Neuronal stem cell (in vitro differentiated cells): ENCODE measurements around the gene RASAL2.

Experiments used
- DNase-seq: peaks from one replicate; pipeline ENCODE4 v3.0.0-alpha.2; 2013; ENCODE audit warnings: low spot score
- H2AFZ ChIP-seq: one replicate; pipeline ENCODE4 v1.6.1; 2013; ENCODE audit warnings: mild to moderate bottlenecking, low read length, inconsistent platforms
- H2AK5ac ChIP-seq: 2 replicates; pipeline ENCODE4 v1.6.1; 2013; ENCODE audit warnings: low read depth, mild to moderate bottlenecking, inconsistent platforms, low read length, moderate library complexity, mixed read lengths
- H2BK120ac ChIP-seq: 2 replicates; pipeline ENCODE4 v1.6.1; 2013; ENCODE audit warnings: low read depth, mild to moderate bottlenecking, inconsistent platforms, low read length, moderate library complexity, mixed read lengths
- H2BK12ac ChIP-seq: one replicate; pipeline ENCODE4 v1.6.1; 2013; ENCODE audit warnings: low read length, inconsistent platforms
- H2BK15ac ChIP-seq: 2 replicates; pipeline ENCODE4 v1.6.1; 2013; ENCODE audit warnings: mild to moderate bottlenecking, low read length, inconsistent platforms, mixed read lengths
- H2BK5ac ChIP-seq: one replicate; pipeline ENCODE4 v1.6.1; 2013; ENCODE audit warnings: inconsistent platforms, mild to moderate bottlenecking, low read length, moderate library complexity
- H3K14ac ChIP-seq: one replicate; pipeline ENCODE4 v1.6.1; 2013; ENCODE audit warnings: low read length, inconsistent platforms
- H3K18ac ChIP-seq: 2 replicates; pipeline ENCODE4 v1.6.1; 2013; ENCODE audit warnings: low read length, inconsistent platforms
- H3K23ac ChIP-seq: 2 replicates; pipeline ENCODE4 v1.6.1; 2013; ENCODE audit warnings: low read depth, mild to moderate bottlenecking, mixed read lengths, low read length, inconsistent platforms; ENCODE audit not compliant: poor library complexity
- H3K27ac ChIP-seq: replicated peaks from 3 replicates; pipeline ENCODE4 v1.5.1; 2013; ENCODE audit warnings: low read length, inconsistent platforms
- H3K27me3 ChIP-seq, 3 experiments: 2 replicates each; pipeline ENCODE4 v1.6.1; 2013; ENCODE audit warnings: low read length in 3 of 3, mild to moderate bottlenecking in 2 of 3, inconsistent platforms in 1 of 3, low read depth in 1 of 3, mixed read lengths in 1 of 3, moderate library complexity in 1 of 3; ENCODE audit not compliant: control insufficient read depth in 3 of 3, insufficient read depth in 3 of 3
- H3K36me3 ChIP-seq, 2 donors: replicated peaks in 1 of 2; 2 replicates each; pipeline ENCODE4 v1.6.1; 2013; ENCODE audit warnings: low read length in 2 of 2; ENCODE audit not compliant: control insufficient read depth in 2 of 2, insufficient read depth in 2 of 2
- H3K4ac ChIP-seq: 2 replicates; pipeline ENCODE4 v1.6.1; 2013; ENCODE audit warnings: inconsistent platforms, mild to moderate bottlenecking, low read length, moderate library complexity
- H3K4me1 ChIP-seq, 2 donors: 1 replicate in 1 of 2; 2 replicates in 1 of 2; pipeline ENCODE4 v1.6.1; 2013; ENCODE audit warnings: low read length in 2 of 2, low read depth in 1 of 2; ENCODE audit not compliant: control insufficient read depth in 2 of 2, insufficient read depth in 1 of 2
- H3K4me2 ChIP-seq: one replicate; pipeline ENCODE4 v1.6.1; 2013; ENCODE audit warnings: mild to moderate bottlenecking, low read length, inconsistent platforms; ENCODE audit not compliant: insufficient read depth, poor library complexity, severe bottlenecking
- H3K4me3 ChIP-seq, 2 donors: 2 replicates each; pipeline ENCODE4 v1.5.1; 2013; ENCODE audit warnings: low read length in 2 of 2, mild to moderate bottlenecking in 2 of 2, inconsistent platforms in 1 of 2, moderate library complexity in 1 of 2
- H3K79me1 ChIP-seq: one replicate; pipeline ENCODE4 v1.6.1; 2013; ENCODE audit warnings: low read depth, mild to moderate bottlenecking, inconsistent platforms, low read length, moderate library complexity
- H3K9ac ChIP-seq: one replicate; pipeline ENCODE4 v1.6.1; 2013; ENCODE audit warnings: mild to moderate bottlenecking, low read depth, low read length, inconsistent platforms; ENCODE audit not compliant: poor library complexity
- H3K9me3 ChIP-seq, 2 donors: replicated peaks in 1 of 2; 2 replicates each; pipeline versions ENCODE3 to v1.6.1; 2013; ENCODE audit warnings: low read length in 2 of 2, mild to moderate bottlenecking in 2 of 2, inconsistent platforms in 1 of 2, low read depth in 1 of 2, mixed read lengths in 1 of 2, moderate library complexity in 1 of 2; ENCODE audit not compliant: control insufficient read depth in 2 of 2, insufficient read depth in 1 of 2
- H4K8ac ChIP-seq: one replicate; pipeline ENCODE4 v1.6.1; 2013; ENCODE audit warnings: low read depth, mild to moderate bottlenecking, inconsistent platforms, low read length, moderate library complexity
- H4K91ac ChIP-seq: one replicate; pipeline ENCODE4 v1.6.1; 2013; ENCODE audit warnings: low read length, low read depth, mild to moderate bottlenecking, inconsistent platforms; ENCODE audit not compliant: poor library complexity
- WGBS, 2 donors: extraction: QIAGEN DNeasy Blood & Tissue Kit; methylation state at CpG; one replicate each; pipeline ENCODE4 v1.1.7; 2013; ENCODE audit warnings: missing lambda C conversion rate in 2 of 2, mixed read lengths in 1 of 2; ENCODE audit not compliant: insufficient read length in 2 of 2, insufficient replicate concordance in 1 of 2; ENCODE audit errors: extremely low coverage in 2 of 2; 5-methylcytosine and 5-hydroxymethylcytosine counted together

The RASAL2 gene

GRCh38 chr1:178418284-178418955 lies 324.5 kb downstream of the RASAL2 start:
- no peak overlapping the region for H3K27ac ChIP-seq
- H3K27me3 ChIP-seq: no peaks in the 10 kb centered on the region
- H4K91ac ChIP-seq: no peak overlapping the region
- no peak overlapping the region for H2AFZ ChIP-seq
- H2BK120ac ChIP-seq: no peak overlapping the region
- no peak overlapping the region for H3K14ac ChIP-seq
- H3K4me2 ChIP-seq: no peak overlapping the region
- no CpG with 5 or more reads among the region's 1 CpG for WGBS, 2 donors
- H3K4ac ChIP-seq: no peak overlapping the region
- no peak overlapping the region for H3K18ac ChIP-seq
- no peak overlapping the region for H3K23ac ChIP-seq
- no peaks in the 10 kb centered on the region for H3K36me3 ChIP-seq
- no peak overlapping the region for H3K9ac ChIP-seq
- no peak overlapping the region for H2BK5ac ChIP-seq
- no peak overlapping the region for H4K8ac ChIP-seq
- no peak overlapping the region for H2BK15ac ChIP-seq
- no peaks in the 10 kb centered on the region for H3K4me1 ChIP-seq
- H3K9me3 ChIP-seq: peaks cover 0 to 12% of the 10 kb centered on the region in 2 donors
- no peak overlapping the region for H2AK5ac ChIP-seq
- DNase-seq: no peak
- no peak overlapping the region for H3K4me3 ChIP-seq
- no peak overlapping the region for H2BK12ac ChIP-seq
- H3K79me1 ChIP-seq: no peaks in the 10 kb centered on the region

GRCh38 chr1:178434360-178434759 lies 340.5 kb downstream of the RASAL2 start:
- Histone ChIP-seq H3K4me3 (no peak overlapping the region), H3K14ac (no peak overlapping the region)
- WGBS, 2 donors: no CpG with 5 or more reads among the region's 1 CpG

GRCh38 chr1:178434899-178435435 lies 341.1 kb downstream of the RASAL2 start:
- H2BK15ac ChIP-seq: no peak overlapping the region
- no peaks in the 10 kb centered on the region for H3K79me1 ChIP-seq
- no peak overlapping the region for H3K4ac ChIP-seq
- DNase-seq: no peak
- H3K4me2 ChIP-seq: no peak overlapping the region
- no peaks in the 10 kb centered on the region for H3K9me3 ChIP-seq
- no peak overlapping the region for H3K9ac ChIP-seq
- H2AFZ ChIP-seq: no peak overlapping the region
- no peak overlapping the region for H3K23ac ChIP-seq
- no peak overlapping the region for H3K14ac ChIP-seq
- H3K4me3 ChIP-seq: no peak overlapping the region
- no peak overlapping the region for H2BK12ac ChIP-seq
- no peak overlapping the region for H2BK5ac ChIP-seq
- no peak overlapping the region for H3K18ac ChIP-seq
- H3K4me1 ChIP-seq: peaks cover 0 to 11% of the 10 kb centered on the region in 2 donors
- no peak overlapping the region for H4K8ac ChIP-seq
- no peaks in the 10 kb centered on the region for H3K36me3 ChIP-seq
- no peaks in the 10 kb centered on the region for H3K27me3 ChIP-seq
- H3K27ac ChIP-seq: no peak overlapping the region
- H2BK120ac ChIP-seq: no peak overlapping the region
- no peak overlapping the region for H4K91ac ChIP-seq
- H2AK5ac ChIP-seq: no peak overlapping the region

More at GRCh38 chr1:178434360-178434759, 340.5 kb downstream of the RASAL2 start:
- no peak overlapping the region for H3K27ac ChIP-seq
- H4K91ac ChIP-seq: no peak overlapping the region
- no peak overlapping the region for H3K4ac ChIP-seq
- no peak overlapping the region for H3K18ac ChIP-seq
- no peak overlapping the region for H2BK5ac ChIP-seq
- no peaks in the 10 kb centered on the region for H3K79me1 ChIP-seq
- H3K4me1 ChIP-seq: peaks cover 0 to 10% of the 10 kb centered on the region in 2 donors
- no peak overlapping the region for H2BK12ac ChIP-seq
- no peak overlapping the region for H3K4me2 ChIP-seq
- H3K36me3 ChIP-seq: no peaks in the 10 kb centered on the region
- no peak overlapping the region for H2AFZ ChIP-seq
- no peak overlapping the region for H2BK120ac ChIP-seq
- no peak overlapping the region for H2BK15ac ChIP-seq
- no peak for DNase-seq
- H3K9me3 ChIP-seq: no peaks in the 10 kb centered on the region
- H3K9ac ChIP-seq: no peak overlapping the region
- H4K8ac ChIP-seq: no peak overlapping the region
- no peak overlapping the region for H2AK5ac ChIP-seq
- H3K23ac ChIP-seq: no peak overlapping the region
- no peaks in the 10 kb centered on the region for H3K27me3 ChIP-seq

- H3K4me3 ChIP-seq: no peak overlapping the region
- no peak overlapping the region for H3K18ac ChIP-seq
- H3K23ac ChIP-seq: no peak overlapping the region
- H2BK12ac ChIP-seq: no peak overlapping the region
- no peak overlapping the region for H3K4ac ChIP-seq
- no peak overlapping the region for H4K91ac ChIP-seq
- no peaks in the 10 kb centered on the region for H3K79me1 ChIP-seq
- DNase-seq: no peak
- no peak overlapping the region for H2BK5ac ChIP-seq
- WGBS, 2 donors: no CpG with 5 or more reads among the region's 2 CpGs
- no peaks in the 10 kb centered on the region for H3K27me3 ChIP-seq
- H3K36me3 ChIP-seq: peaks cover 3 to 17% of the 10 kb centered on the region in 2 donors
- H3K4me1 ChIP-seq: peaks cover 0 to 11% of the 10 kb centered on the region in 2 donors
- no peak overlapping the region for H2AFZ ChIP-seq
- no peak overlapping the region for H3K14ac ChIP-seq
- no peak overlapping the region for H2BK120ac ChIP-seq
- H2AK5ac ChIP-seq: no peak overlapping the region
- no peaks in the 10 kb centered on the region for H3K9me3 ChIP-seq
- no peak overlapping the region for H2BK15ac ChIP-seq
- H4K8ac ChIP-seq: no peak overlapping the region
- H3K4me2 ChIP-seq: no peak overlapping the region
- H3K9ac ChIP-seq: no peak overlapping the region
- H3K27ac ChIP-seq: no peak overlapping the region
Measured at GRCh38 chr1:178436899-178437298, 343.0 kb downstream of the RASAL2 start.
